Stimulated activated CD8-positive, alpha-beta memory T cell treated with anti-CD3 and anti-CD28 coated beads, Interleukin-7, amount 100 ng/mL, for 1 hour (primary cell): Measurements from ENCODE around the gene KLHL12.

Experiments
- DNase-seq, 2 donors: peaks; one replicate each; pipeline ENCODE4 v3.0.0-alpha.2; 2020; ENCODE audit warnings: low read depth in 2 of 2

Gene KLHL12

GRCh38 chr1:202880961-202881460, 46.0 kb downstream of the KLHL12 start:
- DNase-seq = no peak

GRCh38 chr1:202880062-202880461, 47.0 kb downstream of the KLHL12 start:
- DNase-seq = no peak

- DNase-seq = no peak
Observed at GRCh38 chr1:202879128-202879527, 47.9 kb downstream of the KLHL12 start.

- no peak for DNase-seq
Observed at GRCh38 chr1:202873026-202873425, 54.0 kb downstream of the KLHL12 start.

- DNase-seq = no peak
Observed at GRCh38 chr1:202871367-202871766, 55.7 kb downstream of the KLHL12 start.

- no peak for DNase-seq
Observed at GRCh38 chr1:202862679-202863560, 64.1 kb downstream of the KLHL12 start.

GRCh38 chr1:202861420-202862132, 65.5 kb downstream of the KLHL12 start:
- peak; percentile 8 to 13 for DNase-seq

GRCh38 chr1:202860744-202861419, 66.2 kb downstream of the KLHL12 start:
- no peak for DNase-seq

- no peak for DNase-seq
Observed at GRCh38 chr1:202858789-202859414, 68.1 kb downstream of the KLHL12 start.

- DNase-seq = no peak
Observed at GRCh38 chr1:202858331-202858730, 68.7 kb downstream of the KLHL12 start.

GRCh38 chr1:202857136-202857610, 69.9 kb downstream of the KLHL12 start:
- DNase-seq = no peak

- DNase-seq = no peak
Observed at GRCh38 chr1:202856014-202856413, 71.0 kb downstream of the KLHL12 start.

GRCh38 chr1:202854787-202855186, 72.2 kb downstream of the KLHL12 start:
- DNase-seq = no peak

- no peak for DNase-seq
Observed at GRCh38 chr1:202852163-202852904, 74.7 kb downstream of the KLHL12 start.

GRCh38 chr1:202850593-202851362, 76.3 kb downstream of the KLHL12 start:
- no peak for DNase-seq

GRCh38 chr1:202848191-202848542, 78.9 kb downstream of the KLHL12 start:
- no peak for DNase-seq

- DNase-seq = no peak
Observed at GRCh38 chr1:202844935-202845334, 82.1 kb downstream of the KLHL12 start.

GRCh38 chr1:202844259-202844658, 82.8 kb downstream of the KLHL12 start:
- no peak for DNase-seq

- no peak for DNase-seq
Observed at GRCh38 chr1:202843081-202843480, 84.0 kb downstream of the KLHL12 start.
